Activated T-cell treated with anti-CD3 and anti-CD28 coated beads, Interleukin-2, amount 50 U/mL, for 1 hour (primary cell): Measurements from ENCODE around the gene PTPN23.

ENCODE experiments used
- DNase-seq: peaks from one replicate; pipeline ENCODE4 v3.0.0-alpha.2; 2020

The PTPN23 gene

DNA sequence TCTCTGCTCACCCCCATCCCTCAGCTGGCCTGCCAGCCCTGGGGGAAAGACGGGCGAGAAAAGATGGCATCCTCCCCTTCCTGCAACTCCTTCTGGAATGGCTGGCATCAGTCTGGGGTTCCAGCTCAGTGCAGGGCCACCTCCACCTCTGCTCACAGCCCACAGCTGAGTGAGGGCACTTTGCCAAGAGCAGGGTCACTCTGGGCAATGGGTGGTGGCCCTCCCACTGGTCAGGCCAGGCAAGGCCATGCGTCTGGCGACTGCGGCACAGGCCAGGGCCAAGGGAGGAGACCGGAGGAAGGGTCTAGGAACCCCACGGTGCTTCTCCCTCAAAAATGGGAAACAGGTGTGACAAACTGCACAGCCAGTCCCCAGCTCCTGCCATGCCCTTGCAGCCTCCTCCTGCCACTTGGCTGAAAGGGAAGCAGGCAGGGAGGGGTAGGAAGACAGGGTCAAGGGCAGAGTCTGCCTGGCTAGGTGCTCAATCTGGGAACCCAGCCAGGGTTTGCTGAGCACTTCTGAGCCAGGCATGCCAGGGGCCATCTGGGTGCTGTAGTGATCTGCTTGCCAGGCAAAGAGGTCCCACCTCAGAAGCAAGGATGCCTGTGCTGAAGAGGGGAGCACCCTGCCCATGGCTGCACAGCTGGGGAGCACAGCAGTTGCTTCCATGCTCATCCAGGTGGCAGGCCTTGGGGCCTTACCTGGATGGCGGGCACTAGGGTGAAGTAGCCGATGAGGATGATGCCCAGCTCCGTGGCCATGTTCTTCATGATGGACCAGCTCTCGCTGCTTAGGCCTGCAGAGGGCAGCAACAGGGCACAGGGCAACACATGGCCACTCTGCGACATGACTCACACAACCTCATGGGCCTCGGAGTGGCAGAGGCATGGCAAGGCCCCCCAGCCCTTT is 41.2 kb downstream of the PTPN23 start:
- DNase-seq = peak; percentile 32

DNA sequence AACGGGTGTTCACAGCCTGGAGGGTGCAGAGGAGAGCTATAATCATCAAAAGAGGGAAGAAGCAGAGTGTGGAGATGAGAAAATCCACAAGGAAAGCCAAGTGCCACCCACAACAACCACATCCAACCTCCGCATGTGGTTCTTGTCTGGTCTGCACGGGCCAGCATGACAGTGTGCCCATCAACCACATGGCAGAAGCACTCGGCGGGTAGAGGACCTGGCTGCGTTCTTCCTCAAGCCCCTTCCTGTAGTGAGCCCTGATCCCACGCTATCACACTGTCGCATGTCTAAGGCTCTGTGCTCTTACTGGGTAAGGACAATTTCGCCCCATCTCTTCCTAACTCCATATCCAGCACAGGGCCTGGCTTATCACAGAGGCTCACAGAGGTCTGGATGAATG is 41.9 kb downstream of the PTPN23 start:
- no peak for DNase-seq

DNA sequence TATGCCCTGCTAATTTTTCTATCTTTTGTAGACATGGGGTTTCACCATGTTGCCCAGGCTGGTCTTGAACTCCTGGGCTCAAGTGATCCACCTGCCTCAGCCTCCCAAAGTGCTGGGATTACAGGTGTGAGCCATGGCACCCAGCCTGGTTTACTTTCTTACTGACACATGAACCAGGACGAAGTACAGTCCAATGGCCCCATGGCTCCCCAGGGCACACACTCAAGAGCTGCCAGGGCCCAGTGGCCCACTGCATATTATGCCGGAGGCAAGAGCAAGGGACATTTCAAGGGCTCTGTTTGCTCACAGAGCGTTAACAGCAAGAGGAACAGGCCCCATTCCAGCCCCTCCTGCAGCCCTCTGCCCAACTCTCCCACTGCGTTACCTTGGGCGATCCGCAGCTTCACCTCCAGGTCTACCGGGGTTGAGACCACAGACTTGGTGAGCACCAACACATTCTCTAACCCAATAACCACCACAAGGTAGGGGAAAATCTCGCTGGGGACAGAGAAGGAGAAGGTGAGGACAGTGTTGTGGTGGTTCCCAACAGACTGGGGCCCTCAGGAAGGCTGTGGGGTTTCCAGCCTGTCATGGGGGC is 42.8 kb downstream of the PTPN23 start:
- no peak for DNase-seq

DNA sequence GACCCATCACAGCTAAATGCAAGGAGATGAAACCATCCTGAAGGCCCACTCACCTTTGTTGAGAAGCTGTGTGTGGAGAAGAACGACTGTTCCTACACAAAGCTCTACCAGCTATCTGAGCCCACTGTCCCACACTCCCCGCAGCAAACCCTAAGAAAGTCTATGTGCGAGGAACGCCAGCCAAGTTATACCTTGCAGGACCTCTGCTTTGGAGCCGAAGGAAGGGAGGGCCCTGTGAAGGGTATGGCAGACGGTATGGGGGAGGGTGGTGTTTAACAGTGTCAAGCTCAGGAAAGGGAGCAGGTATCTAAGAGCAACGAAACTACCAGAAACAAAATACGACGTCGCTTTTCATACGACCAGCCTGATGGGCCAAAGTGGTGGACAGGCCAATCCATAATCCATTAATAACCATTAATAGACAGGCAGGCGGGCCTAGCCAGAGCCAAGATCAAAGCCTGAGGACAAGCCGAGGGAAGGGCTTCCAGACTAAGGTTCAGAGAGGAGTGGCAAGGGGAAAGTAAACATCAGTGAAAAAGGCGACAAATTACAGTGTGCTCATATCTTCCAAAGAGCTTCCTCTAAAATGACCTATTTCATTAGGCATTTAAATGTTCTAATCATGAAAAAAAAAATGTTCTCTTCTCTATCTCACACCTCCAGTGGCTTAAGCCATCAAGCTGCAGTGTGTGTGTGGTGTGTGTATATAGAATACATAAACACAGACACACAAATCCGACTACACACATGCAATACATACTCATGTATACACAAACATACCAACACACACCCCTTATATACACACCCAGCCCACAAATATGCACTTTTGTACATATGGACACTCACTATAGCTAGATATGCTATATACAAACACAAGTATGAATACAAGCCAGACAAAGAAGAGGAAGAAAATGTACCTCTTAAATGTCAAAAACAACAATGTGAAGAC is 43.9 kb downstream of the PTPN23 start:
- DNase-seq = no peak

DNA sequence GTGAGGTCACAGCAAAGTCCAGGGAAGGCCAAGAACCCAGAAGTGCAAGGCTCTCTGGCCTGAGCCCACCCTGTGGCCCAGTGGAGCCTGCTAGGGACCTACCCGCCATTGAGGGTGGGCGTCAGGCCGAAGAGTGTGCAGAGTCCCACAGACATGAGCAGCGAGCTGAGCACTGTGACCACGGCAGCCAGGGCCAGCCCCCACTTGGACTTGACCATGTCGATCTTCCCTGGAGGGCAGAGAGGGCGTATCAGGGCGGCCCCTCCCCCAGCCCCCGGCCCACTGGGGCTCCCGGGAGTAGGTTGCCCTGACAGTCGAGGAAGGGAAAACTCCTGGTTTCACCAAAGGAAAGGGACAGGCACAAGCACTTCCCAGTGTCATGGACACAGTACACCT is 44.6 kb downstream of the PTPN23 start:
- DNase-seq = no peak

DNA sequence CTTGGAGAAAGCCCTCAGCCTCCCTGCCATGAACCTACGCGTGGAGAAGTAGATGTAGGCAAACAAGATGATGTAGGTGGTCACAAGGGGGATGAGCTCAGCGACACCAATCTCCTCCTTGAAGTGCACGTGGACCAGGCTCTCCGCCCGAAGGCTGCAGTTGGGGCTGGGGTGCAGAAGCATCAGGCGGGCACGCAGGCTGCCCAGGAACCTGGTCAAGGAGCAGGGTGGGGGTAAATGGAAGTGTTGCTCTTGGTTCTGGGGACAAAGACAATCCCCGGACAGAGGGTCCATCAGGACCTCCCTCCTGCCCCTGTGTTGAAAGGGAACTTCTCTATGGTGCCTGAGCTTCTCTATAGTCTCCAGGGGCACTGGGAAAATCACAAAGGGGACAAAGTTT is 45.1 kb downstream of the PTPN23 start:
- no peak for DNase-seq

GRCh38 chr3:47427866-47428265 is 47.0 kb downstream of the PTPN23 start:
- DNase-seq = no peak

DNA sequence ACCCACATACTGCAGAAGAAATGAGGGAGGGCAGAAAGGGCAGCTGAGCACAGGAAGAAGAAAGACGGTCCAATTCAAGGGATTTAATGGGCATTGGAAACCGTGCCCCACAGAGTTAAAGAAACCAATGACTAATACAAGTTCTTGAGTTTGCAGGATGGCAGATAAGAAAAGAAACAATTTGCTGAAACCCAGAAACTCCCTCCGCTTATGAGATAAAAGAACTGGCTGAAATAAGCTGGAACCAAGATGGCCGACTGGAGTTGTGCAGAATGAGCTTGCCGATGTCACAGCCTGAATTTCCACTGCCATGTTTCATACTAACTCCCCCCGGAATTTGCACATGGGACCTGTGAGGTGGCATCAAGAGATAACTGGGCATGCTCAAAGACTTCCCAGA is 47.8 kb downstream of the PTPN23 start:
- no peak for DNase-seq

DNA sequence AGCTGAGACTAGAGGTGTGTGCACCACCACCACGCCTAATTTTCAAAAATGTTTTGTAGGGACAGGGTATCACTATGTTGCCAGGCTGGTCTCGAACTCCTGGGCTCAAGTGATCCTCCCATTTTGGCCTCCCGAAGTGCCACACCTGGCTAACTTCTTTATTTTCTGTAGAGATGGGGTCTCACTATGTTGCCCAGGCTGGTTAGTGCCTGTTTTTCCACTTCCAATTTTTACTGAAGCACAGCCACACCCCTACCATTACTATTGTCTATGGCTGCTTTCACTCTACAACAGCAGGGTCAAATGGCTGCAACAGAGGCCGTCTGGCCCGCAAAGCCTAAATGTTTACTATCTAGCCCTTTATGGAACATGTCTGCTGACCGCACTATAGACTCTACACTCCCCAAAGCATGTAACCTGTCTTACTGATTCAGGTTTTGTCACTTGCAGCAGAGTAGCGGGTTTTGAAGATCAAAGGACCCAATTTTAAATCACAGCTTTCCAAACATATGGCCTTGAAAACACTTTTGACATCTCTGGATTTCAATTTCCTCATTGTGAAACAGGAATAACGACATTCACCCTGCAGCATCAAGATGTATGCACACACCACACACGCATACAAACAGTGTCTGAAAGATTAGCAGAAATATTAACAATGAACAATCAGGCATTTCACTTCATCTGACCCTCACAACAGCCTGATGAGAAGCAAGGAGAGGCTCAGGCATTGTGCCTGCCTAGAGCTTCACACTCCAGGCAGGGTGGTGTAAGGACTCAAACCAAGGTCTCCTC is 48.9 kb downstream of the PTPN23 start:
- DNase-seq = no peak

DNA sequence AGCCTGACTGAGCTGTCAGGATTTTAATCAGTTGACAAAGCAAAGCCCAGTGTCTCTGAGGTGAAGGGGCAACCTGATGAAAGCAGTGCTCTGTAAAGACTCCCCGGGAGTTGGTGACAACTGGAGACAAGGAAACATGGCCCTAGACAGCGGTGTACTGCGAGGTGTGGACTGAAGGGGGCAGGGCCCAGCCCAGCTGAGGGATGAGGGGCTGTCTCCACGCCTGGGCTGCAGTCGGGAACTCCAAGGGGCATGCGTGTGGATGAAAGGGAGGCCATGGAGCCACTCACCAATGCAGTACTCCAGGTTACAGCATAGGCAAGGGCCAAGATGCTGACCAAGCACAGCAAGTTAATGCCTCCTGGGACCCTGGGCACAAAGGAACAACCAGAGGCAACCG is 49.8 kb downstream of the PTPN23 start:
- no peak for DNase-seq

DNA sequence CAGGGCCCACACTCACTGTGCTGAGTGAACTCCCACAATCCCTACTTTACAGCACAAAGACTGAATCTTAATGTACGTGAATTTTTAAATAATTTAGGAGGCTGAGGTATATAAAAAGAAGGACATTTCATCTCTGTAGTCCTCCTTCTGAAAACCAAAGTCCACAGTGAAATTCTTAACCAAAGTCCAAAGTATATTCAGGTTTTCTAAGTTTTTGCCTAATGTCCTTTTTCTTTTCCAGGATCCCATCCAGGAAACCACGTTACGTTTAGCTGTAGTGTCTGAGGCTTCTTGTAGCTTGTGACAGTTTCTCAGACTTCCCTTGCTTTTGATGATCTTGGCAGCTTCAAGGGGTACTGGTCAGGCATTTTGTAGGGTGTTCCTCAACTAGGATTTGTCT is 50.4 kb downstream of the PTPN23 start:
- no peak for DNase-seq

DNA sequence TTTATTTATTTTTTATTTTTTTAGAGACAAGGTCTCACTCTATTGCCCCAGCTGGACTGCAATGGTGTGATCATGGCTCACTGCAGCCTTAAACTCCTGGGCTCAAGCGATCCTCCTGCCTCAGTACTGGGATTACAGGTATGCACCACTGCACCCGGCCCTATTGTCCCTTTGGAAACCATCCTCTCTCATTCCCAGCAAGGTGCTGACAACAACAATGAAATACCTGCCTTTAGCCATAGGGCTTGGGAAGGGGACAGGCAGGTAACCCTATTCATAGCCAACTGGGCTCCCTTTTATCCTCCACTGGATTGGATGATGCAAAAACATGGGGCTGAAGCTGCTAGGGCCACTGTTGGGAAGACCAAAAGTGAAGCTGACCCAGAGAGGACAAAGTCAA is 51.9 kb downstream of the PTPN23 start:
- DNase-seq = no peak

- no peak for DNase-seq
Observed at GRCh38 chr3:47433796-47434195, 53.0 kb downstream of the PTPN23 start.

GRCh38 chr3:47434849-47435248 is 54.0 kb downstream of the PTPN23 start:
- no peak for DNase-seq

GRCh38 chr3:47436180-47436579 is 55.4 kb downstream of the PTPN23 start:
- no peak for DNase-seq

GRCh38 chr3:47440131-47440530 is 59.3 kb downstream of the PTPN23 start:
- DNase-seq = no peak

GRCh38 chr3:47441796-47442551 is 61.2 kb downstream of the PTPN23 start:
- no peak for DNase-seq

GRCh38 chr3:47443611-47443995 is 62.8 kb downstream of the PTPN23 start:
- no peak for DNase-seq

GRCh38 chr3:47444103-47444502 is 63.3 kb downstream of the PTPN23 start:
- no peak for DNase-seq

DNA sequence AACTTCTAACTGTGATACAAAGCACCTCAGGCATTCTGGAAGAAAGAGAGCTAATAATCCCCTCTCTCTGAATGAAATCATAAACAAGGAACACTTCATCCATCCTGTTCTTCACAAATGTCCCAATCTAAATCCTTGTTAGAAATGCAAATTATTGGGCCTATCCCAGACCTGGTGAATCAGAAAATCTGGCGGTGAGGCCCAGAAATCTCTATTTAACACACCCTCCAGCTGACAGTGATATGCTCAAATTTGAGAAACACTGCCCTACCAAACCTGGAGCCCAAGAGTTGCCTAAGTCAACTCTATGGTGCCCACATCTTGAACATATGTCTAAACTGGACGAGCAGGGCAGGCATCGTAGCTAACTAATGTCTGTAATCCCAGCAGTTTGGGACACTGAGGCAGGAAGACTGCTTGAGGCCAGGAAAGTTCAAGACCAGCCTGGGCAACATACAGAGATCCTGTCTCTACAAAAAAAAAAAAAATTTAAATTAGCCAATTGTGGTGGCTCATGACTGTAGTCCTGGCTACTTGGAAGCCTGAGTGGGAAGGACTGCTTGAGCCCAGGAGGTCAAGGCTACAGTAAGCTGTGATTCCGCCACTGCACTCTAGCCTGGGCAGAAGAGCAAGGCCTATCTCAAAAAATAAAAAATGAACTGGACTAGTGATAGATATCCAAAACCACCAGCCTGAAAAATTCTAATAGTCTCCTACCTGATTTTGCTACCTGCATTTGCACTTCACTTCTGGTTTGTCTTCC is 71.8 kb downstream of the PTPN23 start:
- no peak for DNase-seq
